ENCODE measurements around the gene PARD3B. TPM values are rescaled to one million over a fixed set of nuclear protein-coding genes. Genes with fewer than 3 reads are reported as not detected.
A peak's percentile ranks its signal among the peaks of the same experiment; 100 is the strongest.

Gene PARD3B
- total and polyA plus RNA-seq, 2 of the 13 experiments (the other 11 are each of a cell fraction or from before 2014, with no cell fraction given) = 0.71 to 2.3 TPM

DNA sequence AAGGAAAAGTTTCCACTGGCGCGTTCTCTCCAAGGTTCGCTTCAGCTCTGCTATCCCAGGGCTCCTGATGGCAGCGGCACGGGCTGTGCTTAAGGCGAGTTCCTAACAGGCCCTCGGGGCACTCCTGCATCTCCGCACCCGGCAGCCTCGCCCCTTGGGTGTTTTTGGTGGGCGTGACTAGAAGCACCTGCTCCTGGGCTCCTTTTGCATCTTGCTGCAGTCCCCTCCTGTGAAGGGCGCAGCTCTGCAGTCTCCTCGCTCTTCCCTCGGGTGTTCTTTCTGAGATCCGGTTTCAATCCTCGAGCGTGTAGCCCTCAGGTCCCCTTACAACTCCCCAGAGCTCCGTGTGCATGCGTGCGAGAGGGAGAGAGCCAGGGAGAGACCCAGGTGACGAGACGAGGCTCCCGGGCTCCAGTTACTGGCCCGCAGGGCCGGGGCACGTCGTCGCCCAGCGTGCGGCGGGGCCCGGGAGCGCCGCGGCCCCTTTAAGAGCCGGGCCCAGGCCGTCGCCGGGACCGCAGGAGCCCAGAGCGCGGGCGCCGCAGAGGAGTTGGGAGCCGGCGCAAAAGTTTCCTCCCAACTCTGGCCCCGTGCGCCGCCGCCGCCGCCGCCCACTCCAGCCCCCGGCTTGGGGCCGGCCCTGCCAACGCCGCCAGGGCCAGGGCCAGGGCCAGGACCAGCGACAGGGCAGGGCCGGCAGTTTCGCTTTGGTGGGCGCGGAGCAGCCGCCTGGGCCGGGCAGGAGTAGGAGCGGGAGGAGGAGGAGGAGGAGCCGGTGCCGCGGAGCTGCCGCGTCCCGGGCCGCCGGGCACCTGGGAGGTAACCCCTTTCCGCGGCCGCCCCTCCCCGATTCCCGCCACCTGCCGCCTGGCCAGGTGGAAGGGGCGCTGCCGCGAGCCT lies at the start of gene PARD3B (continued):
- TF ChIP-seq, protein P1, sequence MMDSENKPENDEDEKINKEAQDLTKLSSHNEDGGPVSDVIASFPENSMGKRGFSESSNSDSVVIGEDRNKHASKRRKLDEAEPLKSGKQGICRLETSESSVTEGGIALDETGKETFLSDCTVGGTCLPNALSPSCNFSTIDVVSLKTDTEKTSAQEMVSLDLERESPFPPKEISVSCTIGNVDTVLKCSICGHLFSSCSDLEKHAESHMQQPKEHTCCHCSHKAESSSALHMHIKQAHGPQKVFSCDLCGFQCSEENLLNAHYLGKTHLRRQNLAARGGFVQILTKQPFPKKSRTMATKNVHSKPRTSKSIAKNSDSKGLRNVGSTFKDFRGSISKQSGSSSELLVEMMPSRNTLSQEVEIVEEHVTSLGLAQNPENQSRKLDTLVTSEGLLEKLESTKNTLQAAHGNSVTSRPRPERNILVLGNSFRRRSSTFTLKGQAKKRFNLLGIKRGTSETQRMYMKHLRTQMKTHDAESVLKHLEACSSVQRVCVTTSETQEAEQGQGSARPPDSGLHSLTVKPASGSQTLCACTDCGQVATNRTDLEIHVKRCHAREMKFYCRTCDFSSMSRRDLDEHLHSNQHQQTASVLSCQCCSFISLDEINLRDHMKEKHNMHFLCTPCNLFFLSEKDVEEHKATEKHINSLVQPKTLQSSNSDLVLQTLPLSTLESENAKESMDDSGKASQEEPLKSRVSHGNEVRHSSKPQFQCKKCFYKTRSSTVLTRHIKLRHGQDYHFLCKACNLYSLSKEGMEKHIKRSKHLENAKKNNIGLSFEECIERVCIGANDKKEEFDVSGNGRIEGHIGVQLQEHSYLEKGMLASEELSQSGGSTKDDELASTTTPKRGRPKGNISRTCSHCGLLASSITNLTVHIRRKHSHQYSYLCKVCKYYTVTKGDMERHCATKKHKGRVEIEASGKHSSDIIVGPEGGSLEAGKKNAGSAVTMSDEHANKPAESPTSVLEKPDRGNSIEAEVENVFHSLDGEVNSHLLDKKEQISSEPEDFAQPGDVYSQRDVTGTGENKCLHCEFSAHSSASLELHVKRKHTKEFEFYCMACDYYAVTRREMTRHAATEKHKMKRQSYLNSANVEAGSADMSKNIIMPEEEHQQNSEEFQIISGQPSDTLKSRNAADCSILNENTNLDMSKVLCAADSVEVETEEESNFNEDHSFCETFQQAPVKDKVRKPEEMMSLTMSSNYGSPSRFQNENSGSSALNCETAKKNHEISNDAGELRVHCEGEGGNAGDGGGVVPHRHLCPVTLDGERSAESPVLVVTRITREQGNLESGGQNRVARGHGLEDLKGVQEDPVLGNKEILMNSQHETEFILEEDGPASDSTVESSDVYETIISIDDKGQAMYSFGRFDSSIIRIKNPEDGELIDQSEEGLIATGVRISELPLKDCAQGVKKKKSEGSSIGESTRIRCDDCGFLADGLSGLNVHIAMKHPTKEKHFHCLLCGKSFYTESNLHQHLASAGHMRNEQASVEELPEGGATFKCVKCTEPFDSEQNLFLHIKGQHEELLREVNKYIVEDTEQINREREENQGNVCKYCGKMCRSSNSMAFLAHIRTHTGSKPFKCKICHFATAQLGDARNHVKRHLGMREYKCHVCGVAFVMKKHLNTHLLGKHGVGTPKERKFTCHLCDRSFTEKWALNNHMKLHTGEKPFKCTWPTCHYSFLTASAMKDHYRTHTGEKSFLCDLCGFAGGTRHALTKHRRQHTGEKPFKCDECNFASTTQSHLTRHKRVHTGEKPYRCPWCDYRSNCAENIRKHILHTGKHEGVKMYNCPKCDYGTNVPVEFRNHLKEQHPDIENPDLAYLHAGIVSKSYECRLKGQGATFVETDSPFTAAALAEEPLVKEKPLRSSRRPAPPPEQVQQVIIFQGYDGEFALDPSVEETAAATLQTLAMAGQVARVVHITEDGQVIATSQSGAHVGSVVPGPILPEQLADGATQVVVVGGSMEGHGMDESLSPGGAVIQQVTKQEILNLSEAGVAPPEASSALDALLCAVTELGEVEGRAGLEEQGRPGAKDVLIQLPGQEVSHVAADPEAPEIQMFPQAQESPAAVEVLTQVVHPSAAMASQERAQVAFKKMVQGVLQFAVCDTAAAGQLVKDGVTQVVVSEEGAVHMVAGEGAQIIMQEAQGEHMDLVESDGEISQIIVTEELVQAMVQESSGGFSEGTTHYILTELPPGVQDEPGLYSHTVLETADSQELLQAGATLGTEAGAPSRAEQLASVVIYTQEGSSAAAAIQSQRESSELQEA (CRISPR knock-in tag; IDR thresholded peaks at IDR 0.05; ENCODE audit: not compliant biosample characterization) = peak; percentile 18
- TF ChIP-seq, protein P2, sequence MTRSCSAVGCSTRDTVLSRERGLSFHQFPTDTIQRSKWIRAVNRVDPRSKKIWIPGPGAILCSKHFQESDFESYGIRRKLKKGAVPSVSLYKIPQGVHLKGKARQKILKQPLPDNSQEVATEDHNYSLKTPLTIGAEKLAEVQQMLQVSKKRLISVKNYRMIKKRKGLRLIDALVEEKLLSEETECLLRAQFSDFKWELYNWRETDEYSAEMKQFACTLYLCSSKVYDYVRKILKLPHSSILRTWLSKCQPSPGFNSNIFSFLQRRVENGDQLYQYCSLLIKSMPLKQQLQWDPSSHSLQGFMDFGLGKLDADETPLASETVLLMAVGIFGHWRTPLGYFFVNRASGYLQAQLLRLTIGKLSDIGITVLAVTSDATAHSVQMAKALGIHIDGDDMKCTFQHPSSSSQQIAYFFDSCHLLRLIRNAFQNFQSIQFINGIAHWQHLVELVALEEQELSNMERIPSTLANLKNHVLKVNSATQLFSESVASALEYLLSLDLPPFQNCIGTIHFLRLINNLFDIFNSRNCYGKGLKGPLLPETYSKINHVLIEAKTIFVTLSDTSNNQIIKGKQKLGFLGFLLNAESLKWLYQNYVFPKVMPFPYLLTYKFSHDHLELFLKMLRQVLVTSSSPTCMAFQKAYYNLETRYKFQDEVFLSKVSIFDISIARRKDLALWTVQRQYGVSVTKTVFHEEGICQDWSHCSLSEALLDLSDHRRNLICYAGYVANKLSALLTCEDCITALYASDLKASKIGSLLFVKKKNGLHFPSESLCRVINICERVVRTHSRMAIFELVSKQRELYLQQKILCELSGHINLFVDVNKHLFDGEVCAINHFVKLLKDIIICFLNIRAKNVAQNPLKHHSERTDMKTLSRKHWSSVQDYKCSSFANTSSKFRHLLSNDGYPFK (CRISPR knock-in tag; IDR thresholded peaks at IDR 0.05; ENCODE audit: borderline replicate concordance) = no peak
- TF ChIP-seq ZNF709 (CRISPR knock-in tag; IDR thresholded peaks at IDR 0.05) (no peak; the same call in 1 of the 2 replicates), SAFB2 (CRISPR knock-in tag; IDR thresholded peaks at IDR 0.05; ENCODE audit: borderline replicate concordance, low read depth) (peak; percentile 14; the same call in 1 of the 2 replicates), GLI4 (CRISPR knock-in tag; IDR thresholded peaks at IDR 0.05; ENCODE audit: borderline replicate concordance) (no peak; the same call in 1 of the 2 replicates), ZNF251 (CRISPR knock-in tag; IDR thresholded peaks at IDR 0.05) (no peak), ZNF788 (CRISPR knock-in tag; IDR thresholded peaks at IDR 0.05; ENCODE audit: borderline replicate concordance) (0 out of 2 replicates have a peak, but pooled peaks have one; percentile 43), CHCHD3 (CRISPR knock-in tag; IDR thresholded peaks at IDR 0.05) (no peak), IKZF1 (IDR thresholded peaks at IDR 0.05) (no peak), JARID2 (CRISPR knock-in tag; IDR thresholded peaks at IDR 0.05; ENCODE audit: insufficient replicate concordance) (peak; percentile 35), NONO (IDR thresholded peaks at IDR 0.05) (no peak), NONO (CRISPR knock-in tag; conservative IDR thresholded peaks at IDR 0.05) (no peak), ZNF577 (CRISPR knock-in tag; IDR thresholded peaks at IDR 0.05; ENCODE audit: borderline replicate concordance, low read depth) (no peak)
- TF ChIP-seq, protein P3, sequence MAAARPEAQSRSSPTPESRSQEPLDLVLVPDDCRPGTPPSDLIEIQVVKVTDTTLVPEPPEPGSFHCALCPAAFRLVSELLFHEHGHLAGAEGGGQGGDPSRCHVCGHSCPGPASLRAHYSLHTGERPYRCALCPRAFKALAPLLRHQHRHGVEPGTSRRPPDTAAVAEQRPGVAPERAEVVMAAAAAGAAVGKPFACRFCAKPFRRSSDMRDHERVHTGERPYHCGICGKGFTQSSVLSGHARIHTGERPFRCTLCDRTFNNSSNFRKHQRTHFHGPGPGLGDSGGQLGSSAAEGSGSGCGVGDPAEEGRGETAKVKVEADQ (CRISPR knock-in tag; IDR thresholded peaks at IDR 0.05; ENCODE audit: borderline replicate concordance) = no peak

Measured in HepG2 (cell line).